Activated CD4-positive, alpha-beta memory T cell treated with anti-CD3 and anti-CD28 coated beads for 36 hours (primary cell): ENCODE measurements around the gene TADA3. TPM values are rescaled to one million over a fixed set of nuclear protein-coding genes. Genes with fewer than 3 reads are reported as not detected.

Experiments
- CTCF ChIA-PET: fragments of 350-600 bp; sonication (Branson Sonifier 250); formaldehyde crosslinking; loops from one replicate; lab custom pipeline; 2021; ENCODE audit warnings: antibody characterized with exemption, inconsistent platforms; lab: Charles Lee
- POLR2A ChIA-PET: fragments of 350-600 bp; sonication (Branson Sonifier 250); formaldehyde crosslinking; loops from one replicate; lab custom pipeline; 2021; ENCODE audit warnings: antibody characterized with exemption; lab: Charles Lee
- DNase-seq: peaks from one replicate; pipeline ENCODE4 v3.0.0-alpha.2; 2020
- H3K27ac Mint-ChIP-seq: one replicate; pipeline ENCODE4 v1.8.0; 2021; ENCODE audit warnings: mixed read lengths
- H3K27me3 Mint-ChIP-seq: one replicate; pipeline ENCODE4 v1.8.0; 2021; ENCODE audit warnings: mixed read lengths
- H3K36me3 Mint-ChIP-seq: one replicate; pipeline ENCODE4 v1.8.0; 2021; ENCODE audit warnings: mixed read lengths
- H3K4me1 Mint-ChIP-seq: one replicate; pipeline ENCODE4 v1.8.0; 2021; ENCODE audit warnings: low read depth, mixed read lengths
- H3K4me3 Mint-ChIP-seq: one replicate; pipeline ENCODE4 v1.8.0; 2021; ENCODE audit warnings: mild to moderate bottlenecking, mixed read lengths
- H3K9me3 Mint-ChIP-seq: one replicate; pipeline ENCODE4 v1.8.0; 2021; ENCODE audit warnings: mixed read lengths
- intact Hi-C: fragments of 100-400 bp; cut with micrococcal nuclease; formaldehyde crosslinking; loops from one replicate; pipeline ENCODE4 v1.15.1; 2023
- total RNA-seq, 2 experiments: library from RNA; stranded (reverse); gene quantifications; one replicate each; pipeline ENCODE4 v1.2.3, GENCODE V29; 2021

Gene TADA3
- total RNA-seq, 2 experiments from 2014 or later = 86.9 to 92.1 TPM

DNA sequence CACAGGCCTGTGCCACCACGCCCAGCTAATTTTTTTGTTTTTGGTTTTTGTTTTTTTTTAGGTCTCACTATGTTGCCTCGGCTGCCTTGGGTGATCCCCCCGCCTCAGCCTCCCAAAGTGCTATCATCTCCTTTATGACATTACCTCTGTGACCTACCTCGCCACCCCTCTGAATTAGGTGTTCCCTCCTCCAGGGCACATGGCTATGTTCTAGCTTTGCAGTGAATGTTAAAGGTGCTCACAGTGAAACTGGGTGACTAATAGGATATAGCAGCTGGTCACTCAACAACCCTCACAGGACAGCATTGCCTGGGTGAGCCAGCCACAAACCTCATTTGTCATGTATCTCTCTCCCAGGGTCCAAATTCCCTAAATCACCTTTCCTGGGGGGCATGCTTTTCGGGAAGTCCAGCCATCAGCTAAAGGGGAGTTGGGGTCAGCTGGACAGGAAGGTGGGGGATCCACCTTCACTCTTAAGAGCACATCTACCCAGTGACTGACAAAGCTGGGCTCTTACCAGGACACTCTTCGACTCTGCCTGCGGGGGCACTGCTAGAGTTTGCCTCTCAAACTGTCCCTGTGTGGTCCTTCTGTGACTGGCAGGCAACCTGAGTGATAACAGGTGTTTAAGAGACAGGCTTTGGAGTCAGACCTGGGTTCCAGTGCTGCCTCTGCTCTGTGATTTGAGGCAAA lies 16.2 kb upstream of the TADA3 start:
- no peaks in the 10 kb centered on the region for H3K27me3 Mint-ChIP-seq
- intact Hi-C loops = loop anchor here (1.0 to 5.0 kb wide), 2 partner anchors 15 to 109 kb away; partner anchors contain the start of genes ARPC4 and IL17RC
- CTCF ChIA-PET = interaction anchor here (0.8 to 1.8 kb wide), 6 partner anchors 16 to 144 kb away, joined by 3 to 10 read pairs (median 4); partner anchors contain the start of genes ARPC4 and PRRT3
- peak overlapping the region; percentile 83 for H3K27ac Mint-ChIP-seq
- DNase-seq = peak; percentile 70
- peaks cover 48% of the 10 kb centered on the region for H3K36me3 Mint-ChIP-seq
- peak overlapping the region; percentile 81 for H3K4me3 Mint-ChIP-seq
- peaks cover 36% of the 10 kb centered on the region for H3K4me1 Mint-ChIP-seq
- POLR2A ChIA-PET = interaction anchor here (0.5 to 2.2 kb wide), 7 partner anchors 16 to 105 kb away, joined by 3 to 10 read pairs (median 3); partner anchors contain the start of genes ARPC4, CAMK1 and TADA3
- H3K9me3 Mint-ChIP-seq = no peaks in the 10 kb centered on the region

- intact Hi-C loops = loop anchor here (1.0 to 5.0 kb wide), 2 partner anchors 15 to 109 kb away; partner anchors contain the start of genes ARPC4 and IL17RC
- H3K4me1 Mint-ChIP-seq = peaks cover 36% of the 10 kb centered on the region
- no peaks in the 10 kb centered on the region for H3K27me3 Mint-ChIP-seq
Measured at GRCh38 chr3:9807981-9808344, 15.7 kb upstream of the TADA3 start.

GRCh38 chr3:9806688-9807589 lies 14.7 kb upstream of the TADA3 start:
- no peak for DNase-seq
- peaks cover 36% of the 10 kb centered on the region for H3K4me1 Mint-ChIP-seq
- CTCF ChIA-PET = interaction anchor here (0.7 to 1.8 kb wide), 4 partner anchors 14 to 140 kb away, joined by 3 to 10 read pairs (median 4); partner anchors contain the start of genes ARPC4 and TADA3

More at GRCh38 chr3:9807981-9808344, 15.7 kb upstream of the TADA3 start:
- CTCF ChIA-PET = interaction anchor here (0.8 to 1.8 kb wide), 5 partner anchors 15 to 144 kb away, joined by 3 to 10 read pairs (median 4); partner anchors contain the start of genes ARPC4 and PRRT3
- no peak for DNase-seq
- POLR2A ChIA-PET = interaction anchor here (1.6 to 2.2 kb wide), 3 partner anchors 15 to 30 kb away, joined by 4 to 10 read pairs (median 4); partner anchors contain the start of genes ARPC4 and TADA3
- Mint-ChIP-seq H3K4me3 (no peak overlapping the region), H3K27ac (peak overlapping the region; percentile 83), H3K9me3 (no peaks in the 10 kb centered on the region), H3K36me3 (peaks cover 50% of the 10 kb centered on the region)

GRCh38 chr3:9806137-9806536 lies 13.9 kb upstream of the TADA3 start:
- H3K36me3 Mint-ChIP-seq = peaks cover 49% of the 10 kb centered on the region
- ChIA-PET CTCF (interaction anchor here (0.7 kb wide), 1 partner anchor 55 kb away, joined by 3 read pairs; no protein-coding TSS in a partner anchor), POLR2A (interaction anchor here (1.0 to 1.6 kb wide), 2 partner anchors 10 to 56 kb away, joined by 3 to 12 read pairs; partner anchors contain the start of gene OGG1)
- no peaks in the 10 kb centered on the region for H3K27me3 Mint-ChIP-seq
- no peak for DNase-seq
- intact Hi-C loops = loop anchor here (5.0 kb wide), 1 partner anchor 111 kb away; the partner anchor contains the start of gene IL17RC
- H3K4me3 Mint-ChIP-seq = no peak overlapping the region
- peaks cover 34% of the 10 kb centered on the region for H3K4me1 Mint-ChIP-seq
- no peaks in the 10 kb centered on the region for H3K9me3 Mint-ChIP-seq
- H3K27ac Mint-ChIP-seq = no peak overlapping the region

More at GRCh38 chr3:9806688-9807589, 14.7 kb upstream of the TADA3 start:
- no peaks in the 10 kb centered on the region for H3K9me3 Mint-ChIP-seq
- H3K27me3 Mint-ChIP-seq = no peaks in the 10 kb centered on the region
- intact Hi-C loops = loop anchor here (5.0 kb wide), 1 partner anchor 110 kb away; the partner anchor contains the start of gene IL17RC
- POLR2A ChIA-PET = interaction anchor here (1.0 to 1.6 kb wide), 2 partner anchors 14 to 16 kb away, joined by 4 to 5 read pairs; partner anchors contain the start of genes ARPC4 and TADA3
- H3K36me3 Mint-ChIP-seq = peaks cover 52% of the 10 kb centered on the region
- H3K4me3 Mint-ChIP-seq = no peak overlapping the region
- no peak overlapping the region for H3K27ac Mint-ChIP-seq

- intact Hi-C loops = loop anchor here (5.0 kb wide), 1 partner anchor 112 kb away; the partner anchor contains the start of gene IL17RC
- Mint-ChIP-seq H3K9me3 (no peaks in the 10 kb centered on the region), H3K4me3 (no peak overlapping the region), H3K4me1 (peaks cover 33% of the 10 kb centered on the region), H3K27ac (no peak overlapping the region), H3K36me3 (peaks cover 54% of the 10 kb centered on the region), H3K27me3 (no peaks in the 10 kb centered on the region)
- ChIA-PET CTCF (no interaction called here), POLR2A (interaction anchor here (1.2 to 1.6 kb wide), 2 partner anchors 8 to 141 kb away, joined by 3 to 12 read pairs; no protein-coding TSS in a partner anchor)
- no peak for DNase-seq
Measured at GRCh38 chr3:9804996-9805395, 12.7 kb upstream of the TADA3 start.

- intact Hi-C loops = no loop called here
- CTCF ChIA-PET = interaction anchor here (0.6 kb wide), 1 partner anchor 34 kb away, joined by 4 read pairs; no protein-coding TSS in a partner anchor
- Mint-ChIP-seq H3K9me3 (no peaks in the 10 kb centered on the region), H3K4me3 (no peak overlapping the region), H3K36me3 (peaks cover 61% of the 10 kb centered on the region), H3K27ac (peak overlapping the region; percentile 42), H3K27me3 (no peaks in the 10 kb centered on the region), H3K4me1 (peaks cover 20% of the 10 kb centered on the region)
- DNase-seq = no peak
- POLR2A ChIA-PET = interaction anchor here (1.4 kb wide), 1 partner anchor 11 kb away, joined by 4 read pairs; the partner anchor contains the start of genes ARPC4 and TADA3
Measured at GRCh38 chr3:9803494-9803893, 11.2 kb upstream of the TADA3 start.

DNA sequence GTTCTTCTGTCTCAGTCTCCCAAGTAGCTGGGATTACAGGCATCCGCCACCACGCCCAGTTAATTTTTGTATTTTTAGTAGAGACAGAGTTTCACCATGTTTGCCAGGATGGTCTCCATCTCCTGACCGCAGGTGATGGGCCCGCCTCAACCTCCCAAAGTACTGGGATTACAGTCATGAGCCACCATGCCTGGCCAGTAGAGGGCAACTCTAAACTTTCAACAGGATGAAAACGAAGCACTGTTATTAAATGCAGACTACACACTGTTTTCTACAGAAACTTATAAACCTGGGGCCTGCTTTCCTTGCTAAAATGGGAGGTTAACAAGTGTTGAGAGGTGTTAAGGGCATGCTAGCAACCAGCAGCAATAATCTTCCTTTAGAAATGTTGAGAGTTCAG lies 8.3 kb upstream of the TADA3 start:
- no peaks in the 10 kb centered on the region for H3K27me3 Mint-ChIP-seq
- no peak overlapping the region for H3K4me3 Mint-ChIP-seq
- peaks cover 68% of the 10 kb centered on the region for H3K36me3 Mint-ChIP-seq
- ChIA-PET CTCF (no interaction called here), POLR2A (no interaction called here)
- intact Hi-C loops = no loop called here
- no peaks in the 10 kb centered on the region for H3K9me3 Mint-ChIP-seq
- DNase-seq = no peak
- no peak overlapping the region for H3K27ac Mint-ChIP-seq
- peaks cover 19% of the 10 kb centered on the region for H3K4me1 Mint-ChIP-seq

GRCh38 chr3:9797196-9797945 lies 5.1 kb upstream of the TADA3 start:
- intact Hi-C loops = no loop called here
- Mint-ChIP-seq H3K27me3 (no peaks in the 10 kb centered on the region), H3K27ac (peak overlapping the region; percentile 34), H3K4me3 (no peak overlapping the region), H3K4me1 (peaks cover 32% of the 10 kb centered on the region), H3K9me3 (no peaks in the 10 kb centered on the region), H3K36me3 (peaks cover 60% of the 10 kb centered on the region)
- ChIA-PET POLR2A (interaction anchor here (1.4 kb wide), 1 partner anchor 8 kb away, joined by 12 read pairs; no protein-coding TSS in a partner anchor), CTCF (no interaction called here)
- no peak for DNase-seq

DNA sequence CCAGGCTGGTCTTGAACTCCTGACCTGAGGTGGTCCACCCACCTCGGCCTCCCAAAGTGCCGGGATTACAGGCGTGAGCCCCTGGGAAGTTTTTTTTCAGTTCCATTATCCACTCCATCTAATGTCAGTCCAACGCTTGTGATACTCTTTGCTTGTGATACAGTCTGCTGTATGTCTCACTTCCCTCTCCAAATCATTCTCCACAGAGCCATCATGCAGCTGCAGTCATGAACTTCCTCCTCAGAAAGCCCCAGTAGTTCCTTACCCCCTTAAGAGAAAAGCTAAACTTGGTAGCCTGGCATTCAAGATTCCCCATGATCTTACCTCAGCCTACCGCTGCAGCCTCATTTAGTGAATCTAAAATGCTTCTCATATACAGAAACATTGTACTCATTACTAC lies 2.9 kb upstream of the TADA3 start:
- CTCF ChIA-PET = no interaction called here
- intact Hi-C loops = no loop called here

GRCh38 chr3:9794400-9794799 lies 2.1 kb upstream of the TADA3 start:
- POLR2A ChIA-PET = no interaction called here
- Mint-ChIP-seq H3K4me1 (peaks cover 57% of the 10 kb centered on the region), H3K36me3 (peaks cover 60% of the 10 kb centered on the region), H3K9me3 (no peaks in the 10 kb centered on the region), H3K27ac (peak overlapping the region; percentile 68), H3K27me3 (no peaks in the 10 kb centered on the region), H3K4me3 (peak overlapping the region; percentile 99)
- DNase-seq = no peak
- CTCF ChIA-PET = interaction anchor here (1.1 kb wide), 1 partner anchor 80 kb away, joined by 3 read pairs; no protein-coding TSS in a partner anchor
- intact Hi-C loops = loop anchor here (5.0 kb wide), 2 partner anchors 233 to 397 kb away; partner anchors contain the start of genes FANCD2 and SETD5

More for the DNA sequence above, 2.9 kb upstream of the TADA3 start:
- Mint-ChIP-seq H3K36me3 (peaks cover 60% of the 10 kb centered on the region), H3K27ac (peak overlapping the region; percentile 68), H3K4me1 (peaks cover 49% of the 10 kb centered on the region), H3K9me3 (no peaks in the 10 kb centered on the region), H3K27me3 (no peaks in the 10 kb centered on the region), H3K4me3 (peak overlapping the region; percentile 48)
- POLR2A ChIA-PET = interaction anchor here (0.5 to 0.9 kb wide), 3 partner anchors 15 to 256 kb away, joined by 3 to 4 read pairs (median 4); no protein-coding TSS in a partner anchor
- DNase-seq = no peak
